Upper lobe of left lung (tissue), 4 donors: ENCODE data around the gene YLPM1.

Experiments used
- CTCF ChIP-seq, 6 experiments: fragments of 450-650 bp in 4 of 6; fragments of 200-600 bp in 2 of 6; sonication (generic) in 2 of 6; IDR thresholded peaks; one replicate each; pipeline ENCODE4 v1.5.1; 2016 to 2019; ENCODE audit warnings: antibody characterized with exemption in 6 of 6
- EP300 ChIP-seq, 4 donors: sonication (generic); formaldehyde crosslinking; IDR thresholded peaks; one replicate each; pipeline ENCODE4 v1.5.1; 2017; ENCODE audit warnings: antibody characterized with exemption in 4 of 4, control low read depth in 2 of 4
- POLR2A ChIP-seq, 4 donors: fragments of 450-650 bp; IDR thresholded peaks; one replicate each; pipeline ENCODE4 v1.5.1; 2016 to 2017; ENCODE audit warnings: antibody characterized with exemption in 4 of 4, mild to moderate bottlenecking in 2 of 4
- POLR2AphosphoS5 ChIP-seq, 2 donors: sonication (generic); formaldehyde crosslinking; IDR thresholded peaks; one replicate each; pipeline ENCODE4 v1.5.1; 2017; ENCODE audit warnings: antibody characterized with exemption in 2 of 2

- TF ChIP-seq CTCF (IDR thresholded peaks at IDR 0.05) (no peak), POLR2A (IDR thresholded peaks at IDR 0.05) (no peak), EP300 (IDR thresholded peaks at IDR 0.05) (no peak), POLR2AphosphoS5 (IDR thresholded peaks at IDR 0.05) (no peak)
Observed at GRCh38 chr14:74821267-74821915, 58.3 kb downstream of the YLPM1 start.
